GM23338 (cell line): ENCODE measurements around the gene RECQL. TPM values are rescaled to one million over a fixed set of nuclear protein-coding genes. Genes with fewer than 3 reads are reported as not detected.

Source experiments
- ATAC-seq: fragments of 200-7000 bp; cut with Tn5 transposase; 3 replicates; pipeline ENCODE4 v1.9.1; 2020
- DNase-seq: peaks from one replicate; pipeline ENCODE4 v3.0.0-alpha.2; 2015; ENCODE audit warnings: low spot score
- H2AFZ ChIP-seq: fragments of 200-600 bp; sonication (generic); 2 replicates; pipeline ENCODE4 v1.8.0; 2016; ENCODE audit warnings: antibody characterized with exemption, mild to moderate bottlenecking, moderate library complexity
- H3F3A ChIP-seq: fragments of 200-600 bp; sonication (generic); replicated peaks from 2 replicates; pipeline ENCODE4 v1.8.0; 2017; ENCODE audit warnings: antibody characterized with exemption, mixed run types, low read depth
- H3K27ac ChIP-seq: fragments of 200-600 bp; sonication (generic); 2 replicates; pipeline ENCODE4 v1.6.1; 2016; ENCODE audit warnings: low read depth
- H3K27me3 ChIP-seq: fragments of 200-600 bp; sonication (generic); 2 replicates; pipeline ENCODE4 v1.8.0; 2016; ENCODE audit warnings: mild to moderate bottlenecking, mixed run types, moderate library complexity; ENCODE audit not compliant: insufficient read depth
- H3K36me3 ChIP-seq: fragments of 200-600 bp; sonication (generic); 2 replicates; pipeline ENCODE4 v1.8.0; 2016; ENCODE audit warnings: mild to moderate bottlenecking; ENCODE audit not compliant: insufficient read depth
- H3K4me1 ChIP-seq: fragments of 200-600 bp; sonication (generic); 2 replicates; pipeline ENCODE4 v1.8.0; 2016; ENCODE audit warnings: mild to moderate bottlenecking, moderate library complexity; ENCODE audit not compliant: insufficient read depth
- H3K4me2 ChIP-seq: fragments of 200-600 bp; sonication (generic); 2 replicates; pipeline ENCODE4 v1.7.1; 2017; ENCODE audit warnings: mixed run types
- H3K4me3 ChIP-seq: fragments of 200-600 bp; sonication (generic); 2 replicates; pipeline ENCODE4 v1.6.1; 2016; ENCODE audit warnings: mixed run types
- H3K79me2 ChIP-seq: fragments of 200-600 bp; sonication (generic); replicated peaks from 2 replicates; pipeline ENCODE4 v1.8.0; 2017; ENCODE audit warnings: mild to moderate bottlenecking; ENCODE audit not compliant: insufficient read depth
- H3K9me2 ChIP-seq: fragments of 200-600 bp; sonication (generic); 2 replicates; pipeline ENCODE4 v1.8.0; 2017; ENCODE audit not compliant: insufficient read depth
- H4K20me1 ChIP-seq: fragments of 200-600 bp; sonication (generic); replicated peaks from 2 replicates; pipeline ENCODE4 v1.8.0; 2017; ENCODE audit warnings: mild to moderate bottlenecking; ENCODE audit not compliant: insufficient read depth
- H3K27ac Mint-ChIP-seq: 2 replicates; pipeline ENCODE4 v1.8.0; 2020; ENCODE audit warnings: inconsistent platforms, mild to moderate bottlenecking, moderate library complexity, mixed read lengths
- H3K27me3 Mint-ChIP-seq: 3 replicates; pipeline ENCODE4 v1.8.0; 2022; ENCODE audit warnings: low read depth, mild to moderate bottlenecking, moderate library complexity, mixed read lengths, inconsistent platforms; ENCODE audit not compliant: insufficient read depth, poor library complexity
- H3K36me3 Mint-ChIP-seq: 3 replicates; pipeline ENCODE4 v1.8.0; 2021; ENCODE audit warnings: low read depth, mild to moderate bottlenecking, inconsistent platforms, moderate library complexity, mixed read lengths
- H3K4me1 Mint-ChIP-seq: 3 replicates; pipeline ENCODE4 v1.8.0; 2020; ENCODE audit warnings: mild to moderate bottlenecking, inconsistent platforms, mixed read lengths
- H3K4me3 Mint-ChIP-seq: 3 replicates; pipeline ENCODE4 v1.8.0; 2021; ENCODE audit warnings: moderate library complexity, mild to moderate bottlenecking, inconsistent platforms, mixed read lengths
- H3K9me3 Mint-ChIP-seq: 3 replicates; pipeline ENCODE4 v1.8.0; 2020; ENCODE audit warnings: moderate library complexity, mild to moderate bottlenecking, inconsistent platforms, mixed read lengths
- CREB1 ChIP-seq: fragments of 250-450 bp; sonication (Bioruptor Pico); IDR thresholded peaks from 2 replicates; pipeline ENCODE4 v1.5.0; 2020; ENCODE audit warnings: low read depth, mild to moderate bottlenecking, moderate library complexity
- EZH2 ChIP-seq: fragments of 200-600 bp; sonication (generic); IDR thresholded peaks from one replicate; pipeline ENCODE4 v1.8.0; 2017; ENCODE audit warnings: antibody characterized with exemption, mild to moderate bottlenecking, low read depth; ENCODE audit not compliant: unreplicated experiment
- EZH2phosphoT487 ChIP-seq: fragments of 200-600 bp; sonication (generic); IDR thresholded peaks from one replicate; pipeline ENCODE4 v1.8.1; 2018; ENCODE audit warnings: antibody characterized with exemption; ENCODE audit not compliant: unreplicated experiment
- JUNB ChIP-seq: IDR thresholded peaks from one replicate; pipeline ENCODE4 v1.6.1; 2016; ENCODE audit warnings: antibody characterized with exemption; ENCODE audit not compliant: unreplicated experiment
- NANOG ChIP-seq: IDR thresholded peaks from 2 replicates; pipeline ENCODE4 v1.6.1; 2016; ENCODE audit warnings: antibody characterized with exemption, borderline replicate concordance
- POLR2AphosphoS5 ChIP-seq: IDR thresholded peaks from 2 replicates; pipeline ENCODE4 v1.6.1; 2016; ENCODE audit warnings: antibody characterized with exemption, low read depth
- REST ChIP-seq: IDR thresholded peaks from one replicate; pipeline ENCODE4 v1.6.1; 2018; ENCODE audit warnings: antibody characterized with exemption; ENCODE audit not compliant: unreplicated experiment
- STAT1 ChIP-seq: IDR thresholded peaks from one replicate; pipeline ENCODE4 v1.6.1; 2016; ENCODE audit warnings: antibody characterized with exemption; ENCODE audit not compliant: unreplicated experiment
- ZNF114 ChIP-seq: fragments of 250-450 bp; sonication (Bioruptor Pico); IDR thresholded peaks from 2 replicates; pipeline ENCODE4 v1.5.0; 2020; ENCODE audit warnings: mild to moderate bottlenecking, moderate library complexity
- ZNF331 ChIP-seq: fragments of 250-450 bp; sonication (Bioruptor Pico); IDR thresholded peaks from 2 replicates; pipeline ENCODE4 v1.5.0; 2020; ENCODE audit warnings: low read depth, mild to moderate bottlenecking, moderate library complexity
- ZNF462 ChIP-seq: fragments of 250-450 bp; sonication (Bioruptor Pico); IDR thresholded peaks from 2 replicates; pipeline ENCODE4 v1.5.0; 2020; ENCODE audit warnings: mild to moderate bottlenecking, moderate library complexity
- polyA plus RNA-seq: library from polyadenylated mRNA; unstranded; fragments of >200 nt; fragmentation: Nextera tagmentation; extraction: Ambion mirVana; gene quantifications from 2 replicates; pipeline ENCODE4 v1.2.1, GENCODE V29; 2016
- total RNA-seq: library from RNA; depleted of rRNA; stranded (reverse); fragments of >200 nt; shearing (Covaris generic); gene quantifications from 2 replicates; pipeline ENCODE4 v1.2.3, GENCODE V29; 2014
- TF ChIP-seq, protein P1 (sequence below), 2 experiments: fragments of 200-600 bp in 1 of 2; sonication (generic) in 1 of 2; conservative IDR thresholded peaks; 2 replicates each; pipeline versions ENCODE4 v1.5.1 to v1.6.1; 2016 to 2017; ENCODE audit warnings: antibody characterized with exemption in 2 of 2, low read depth in 2 of 2, mild to moderate bottlenecking in 2 of 2, moderate library complexity in 1 of 2
- TF ChIP-seq, protein P2 (sequence below): IDR thresholded peaks from 2 replicates; pipeline ENCODE4 v1.6.1; 2016; ENCODE audit warnings: antibody characterized with exemption

RECQL gene
- total and polyA plus RNA-seq, 2 experiments from 2014 or later = 17.4 to 47.2 TPM

DNA sequence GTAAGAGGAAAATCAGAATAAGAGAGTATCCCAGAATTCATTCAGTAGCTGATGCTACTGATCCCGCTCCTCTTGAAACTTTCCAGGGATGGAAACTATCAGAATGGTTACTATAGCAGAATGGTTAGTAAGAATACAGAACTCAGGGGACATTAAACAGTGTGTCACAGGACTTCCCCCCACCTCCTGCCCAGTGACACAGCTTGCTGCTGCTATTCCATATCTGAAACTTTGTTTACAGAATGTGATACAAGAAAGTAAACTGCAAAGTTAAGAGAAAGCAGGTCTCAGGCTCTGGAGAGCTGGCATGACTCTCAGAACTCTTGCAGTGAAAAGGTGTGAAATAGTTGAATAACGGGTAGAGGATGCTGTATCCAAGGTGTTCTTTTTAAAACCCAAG is 28.0 kb upstream of the RECQL start:
- H3K36me3 ChIP-seq = no peaks in the 10 kb centered on the region
- peaks cover 15% of the 10 kb centered on the region for H3K27me3 Mint-ChIP-seq
- H3K27me3 ChIP-seq = peaks cover 62% of the 10 kb centered on the region
- no peak overlapping the region for H2AFZ ChIP-seq
- H3K4me1 Mint-ChIP-seq = peaks cover 12% of the 10 kb centered on the region; the same call in 2 of the 3 replicates
- H3K79me2 ChIP-seq = no peaks in the 10 kb centered on the region
- no peaks in the 10 kb centered on the region for H4K20me1 ChIP-seq
- ATAC-seq = no peak
- H3F3A ChIP-seq = no peaks in the 10 kb centered on the region
- no peak overlapping the region for H3K4me2 ChIP-seq
- no peaks in the 10 kb centered on the region for H3K9me2 ChIP-seq
- H3K27ac ChIP-seq = no peak overlapping the region
- H3K4me1 ChIP-seq = peaks cover 5% of the 10 kb centered on the region
- TF ChIP-seq CREB1 (CRISPR knock-in tag) = no peak
- TF ChIP-seq JUNB = no peak
- no peak for TF ChIP-seq ZNF462 (CRISPR knock-in tag)
- no peak for TF ChIP-seq POLR2AphosphoS5
- no peak for TF ChIP-seq EZH2phosphoT487
- TF ChIP-seq EZH2 = no peak
- TF ChIP-seq, protein P1, sequence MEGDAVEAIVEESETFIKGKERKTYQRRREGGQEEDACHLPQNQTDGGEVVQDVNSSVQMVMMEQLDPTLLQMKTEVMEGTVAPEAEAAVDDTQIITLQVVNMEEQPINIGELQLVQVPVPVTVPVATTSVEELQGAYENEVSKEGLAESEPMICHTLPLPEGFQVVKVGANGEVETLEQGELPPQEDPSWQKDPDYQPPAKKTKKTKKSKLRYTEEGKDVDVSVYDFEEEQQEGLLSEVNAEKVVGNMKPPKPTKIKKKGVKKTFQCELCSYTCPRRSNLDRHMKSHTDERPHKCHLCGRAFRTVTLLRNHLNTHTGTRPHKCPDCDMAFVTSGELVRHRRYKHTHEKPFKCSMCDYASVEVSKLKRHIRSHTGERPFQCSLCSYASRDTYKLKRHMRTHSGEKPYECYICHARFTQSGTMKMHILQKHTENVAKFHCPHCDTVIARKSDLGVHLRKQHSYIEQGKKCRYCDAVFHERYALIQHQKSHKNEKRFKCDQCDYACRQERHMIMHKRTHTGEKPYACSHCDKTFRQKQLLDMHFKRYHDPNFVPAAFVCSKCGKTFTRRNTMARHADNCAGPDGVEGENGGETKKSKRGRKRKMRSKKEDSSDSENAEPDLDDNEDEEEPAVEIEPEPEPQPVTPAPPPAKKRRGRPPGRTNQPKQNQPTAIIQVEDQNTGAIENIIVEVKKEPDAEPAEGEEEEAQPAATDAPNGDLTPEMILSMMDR (conservative IDR thresholded peaks at IDR 0.05; ENCODE audit: low read depth in 2 of 2) = no peak
- TF ChIP-seq STAT1 = no peak
- TF ChIP-seq NANOG = no peak
- TF ChIP-seq ZNF331 (CRISPR knock-in tag) = no peak
- no peak for TF ChIP-seq REST
- TF ChIP-seq, protein P2, sequence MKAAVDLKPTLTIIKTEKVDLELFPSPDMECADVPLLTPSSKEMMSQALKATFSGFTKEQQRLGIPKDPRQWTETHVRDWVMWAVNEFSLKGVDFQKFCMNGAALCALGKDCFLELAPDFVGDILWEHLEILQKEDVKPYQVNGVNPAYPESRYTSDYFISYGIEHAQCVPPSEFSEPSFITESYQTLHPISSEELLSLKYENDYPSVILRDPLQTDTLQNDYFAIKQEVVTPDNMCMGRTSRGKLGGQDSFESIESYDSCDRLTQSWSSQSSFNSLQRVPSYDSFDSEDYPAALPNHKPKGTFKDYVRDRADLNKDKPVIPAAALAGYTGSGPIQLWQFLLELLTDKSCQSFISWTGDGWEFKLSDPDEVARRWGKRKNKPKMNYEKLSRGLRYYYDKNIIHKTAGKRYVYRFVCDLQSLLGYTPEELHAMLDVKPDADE = no peak
- no peak for TF ChIP-seq ZNF114 (CRISPR knock-in tag)
- no peak overlapping the region for H3K4me3 ChIP-seq
- 0 out of 3 replicates have a peak, but pooled peaks cover under 1% of the 10 kb centered on the region for H3K9me3 Mint-ChIP-seq
- no peak for DNase-seq
- H3K4me3 Mint-ChIP-seq = no peak overlapping the region
- no peak overlapping the region for H3K27ac Mint-ChIP-seq
- no peaks in the 10 kb centered on the region for H3K36me3 Mint-ChIP-seq
